ENCODE data around the gene SHISA8. TPM values are rescaled to one million over a fixed set of nuclear protein-coding genes. Genes with fewer than 3 reads are reported as not detected.

Gene SHISA8
- polyA plus RNA-seq, 1 experiment, result not detected

DNA sequence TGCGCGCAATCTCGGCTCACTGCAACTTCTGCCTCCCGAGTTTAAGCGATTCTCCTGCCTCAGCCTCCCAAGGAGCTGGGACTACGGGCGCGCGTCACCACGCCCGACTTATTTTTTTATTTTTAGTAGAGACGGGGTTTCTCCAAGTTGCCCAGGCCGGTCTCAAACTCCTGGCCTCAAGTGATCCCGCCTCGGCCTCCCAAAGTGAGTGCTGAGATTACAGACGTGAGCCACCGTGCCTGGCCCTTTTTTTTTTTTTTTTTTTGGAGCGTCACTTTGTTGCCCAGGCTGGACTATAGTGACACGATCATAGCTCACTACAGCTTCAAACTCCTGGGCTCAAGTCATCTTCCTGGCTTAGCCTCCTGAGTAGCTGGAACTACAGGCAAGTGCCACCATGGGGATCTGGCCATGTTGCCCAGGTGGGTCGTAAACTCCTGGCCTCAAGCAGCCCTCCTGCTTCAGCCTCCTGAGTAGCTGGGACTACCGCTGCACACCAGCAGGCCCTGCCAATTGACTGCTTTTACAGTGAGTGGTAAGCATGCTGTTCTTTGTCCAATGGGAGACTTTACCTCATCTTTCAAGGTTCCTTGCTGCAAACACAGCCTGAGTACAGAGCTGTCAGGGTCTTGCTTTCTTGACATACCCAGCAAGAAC is 32.7 kb upstream of the SHISA8 start:
- Histone ChIP-seq H3K9me3 (ENCODE audit: control insufficient read depth, insufficient read depth, low read length) (no peaks in the 10 kb centered on the region), H3K27me3 (ENCODE audit: control insufficient read depth, insufficient read depth, low read length) (no peaks in the 10 kb centered on the region), H3K27ac (ENCODE audit: low read depth, low read length) (no peak overlapping the region), H3K4me3 (ENCODE audit: low read depth, low read length) (no peak overlapping the region)
- TF ChIP-seq, protein P1, sequence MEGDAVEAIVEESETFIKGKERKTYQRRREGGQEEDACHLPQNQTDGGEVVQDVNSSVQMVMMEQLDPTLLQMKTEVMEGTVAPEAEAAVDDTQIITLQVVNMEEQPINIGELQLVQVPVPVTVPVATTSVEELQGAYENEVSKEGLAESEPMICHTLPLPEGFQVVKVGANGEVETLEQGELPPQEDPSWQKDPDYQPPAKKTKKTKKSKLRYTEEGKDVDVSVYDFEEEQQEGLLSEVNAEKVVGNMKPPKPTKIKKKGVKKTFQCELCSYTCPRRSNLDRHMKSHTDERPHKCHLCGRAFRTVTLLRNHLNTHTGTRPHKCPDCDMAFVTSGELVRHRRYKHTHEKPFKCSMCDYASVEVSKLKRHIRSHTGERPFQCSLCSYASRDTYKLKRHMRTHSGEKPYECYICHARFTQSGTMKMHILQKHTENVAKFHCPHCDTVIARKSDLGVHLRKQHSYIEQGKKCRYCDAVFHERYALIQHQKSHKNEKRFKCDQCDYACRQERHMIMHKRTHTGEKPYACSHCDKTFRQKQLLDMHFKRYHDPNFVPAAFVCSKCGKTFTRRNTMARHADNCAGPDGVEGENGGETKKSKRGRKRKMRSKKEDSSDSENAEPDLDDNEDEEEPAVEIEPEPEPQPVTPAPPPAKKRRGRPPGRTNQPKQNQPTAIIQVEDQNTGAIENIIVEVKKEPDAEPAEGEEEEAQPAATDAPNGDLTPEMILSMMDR (IDR thresholded peaks at IDR 0.05; ENCODE audit: low read depth, low read length), result no peak
- ChIA-PET CTCF (interaction anchor here (0.9 to 9.4 kb wide), 7 partner anchors 11 to 496 kb away, joined by 3 to 281 read pairs (median 4); partner anchors contain the start of gene MEI1), POLR2A (interaction anchor here (0.9 to 1.3 kb wide), 3 partner anchors 10 to 280 kb away, joined by 3 to 5 read pairs (median 3); partner anchors contain the start of gene MEI1)
- no peak for DNase-seq (ENCODE audit: low read depth, low spot score)

DNA sequence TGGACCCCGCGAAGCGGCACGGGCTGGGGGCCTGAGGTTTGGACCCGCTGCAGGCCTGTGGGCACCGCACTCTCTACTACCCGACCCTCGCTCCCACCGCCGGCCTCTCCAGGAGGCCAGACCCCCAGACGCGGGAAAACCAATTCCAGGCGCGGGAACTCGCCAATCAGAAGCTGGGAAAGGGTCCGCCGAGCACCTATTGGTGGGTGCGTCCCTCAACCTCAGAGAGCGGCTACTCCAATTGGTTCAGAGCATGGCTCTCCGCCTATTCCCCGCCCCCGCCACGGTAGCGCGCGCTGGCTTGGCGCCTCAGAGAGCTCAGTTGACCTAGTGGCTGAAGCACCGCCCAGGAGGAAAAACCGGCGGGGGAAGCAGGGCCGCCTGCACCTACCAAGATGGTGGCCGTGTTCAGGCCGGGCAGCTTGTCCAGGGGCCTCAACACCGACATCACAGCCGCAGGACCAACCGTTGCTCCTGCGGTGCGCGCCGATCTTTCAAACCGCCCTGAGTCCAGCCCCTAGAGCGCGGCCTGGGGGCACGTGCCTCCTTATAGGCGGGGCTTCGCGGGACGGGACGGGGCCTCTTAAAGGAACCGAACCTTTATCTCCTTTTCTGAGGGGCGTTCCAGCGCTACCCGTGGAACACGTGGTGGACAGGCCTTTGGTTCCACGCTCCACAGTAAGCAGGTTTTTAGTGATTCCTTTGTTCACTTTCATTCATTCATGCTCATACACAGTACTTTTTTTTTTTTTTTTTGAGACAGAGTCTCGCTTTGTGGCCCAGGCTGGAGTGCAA is 32.0 kb upstream of the SHISA8 start, which contains the start of gene CENPM:
TSS of gene CENPM (minus strand) at position 524 of the 795 bp plus-strand sequence. CDS start at position 448, 76 bp downstream.
- H3K27ac ChIP-seq (ENCODE audit: low read depth, low read length), result no peak within 1 kb of the TSS
- no peaks in the 10 kb centered on the region for H3K9me3 ChIP-seq (ENCODE audit: control insufficient read depth, insufficient read depth, low read length)
- H3K4me3 ChIP-seq (ENCODE audit: low read depth, low read length), result peak within 1 kb of the TSS; percentile 93
- POLR2A ChIA-PET, result interaction anchor here (0.6 to 1.4 kb wide), 8 partner anchors 9 to 497 kb away, joined by 3 to 6 read pairs (median 4); partner anchors contain the start of genes CCDC134, MEI1 and SREBF2
- peak; percentile 79 for DNase-seq (ENCODE audit: low read depth, low spot score)
- CTCF ChIA-PET, result interaction anchor here (0.6 to 9.4 kb wide), 7 partner anchors 10 to 497 kb away, joined by 3 to 281 read pairs (median 4); partner anchors contain the start of gene MEI1
- no peaks in the 10 kb centered on the region for H3K27me3 ChIP-seq (ENCODE audit: control insufficient read depth, insufficient read depth, low read length)
- TF ChIP-seq, protein P1 (IDR thresholded peaks at IDR 0.05; ENCODE audit: low read depth, low read length), result no peak

DNA sequence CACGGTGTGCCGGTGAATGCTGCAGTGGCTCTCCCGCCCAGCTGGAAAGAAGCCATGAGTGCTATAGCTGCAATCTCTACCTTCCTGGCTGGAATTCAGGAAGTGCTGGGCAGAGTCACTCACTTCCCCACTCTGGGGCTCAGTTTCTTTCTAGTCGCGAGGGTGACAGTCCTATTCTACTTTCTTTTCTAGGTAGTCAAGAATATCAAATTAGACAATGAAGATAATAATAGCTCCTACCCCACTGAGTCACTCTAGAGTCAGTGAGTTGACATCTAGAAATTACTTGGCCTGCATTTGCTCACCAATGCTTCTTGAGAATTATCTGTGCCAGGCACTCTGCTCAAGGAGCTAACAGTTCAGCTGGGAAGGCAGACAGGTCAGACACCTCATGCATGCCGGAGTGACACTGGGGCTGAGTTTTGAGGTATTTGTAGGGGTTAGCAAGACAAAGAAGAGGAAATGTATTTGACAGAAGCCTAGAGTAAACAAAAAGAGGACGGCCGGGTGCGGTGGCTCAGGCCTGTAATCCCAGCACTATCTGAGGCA is 28.9 kb upstream of the SHISA8 start:
- CTCF ChIA-PET, result interaction anchor here (0.6 to 9.4 kb wide), 5 partner anchors 18 to 277 kb away, joined by 3 to 281 read pairs (median 4); partner anchors contain the start of gene MEI1
- H3K27ac ChIP-seq (ENCODE audit: low read depth, low read length), result no peak overlapping the region

DNA sequence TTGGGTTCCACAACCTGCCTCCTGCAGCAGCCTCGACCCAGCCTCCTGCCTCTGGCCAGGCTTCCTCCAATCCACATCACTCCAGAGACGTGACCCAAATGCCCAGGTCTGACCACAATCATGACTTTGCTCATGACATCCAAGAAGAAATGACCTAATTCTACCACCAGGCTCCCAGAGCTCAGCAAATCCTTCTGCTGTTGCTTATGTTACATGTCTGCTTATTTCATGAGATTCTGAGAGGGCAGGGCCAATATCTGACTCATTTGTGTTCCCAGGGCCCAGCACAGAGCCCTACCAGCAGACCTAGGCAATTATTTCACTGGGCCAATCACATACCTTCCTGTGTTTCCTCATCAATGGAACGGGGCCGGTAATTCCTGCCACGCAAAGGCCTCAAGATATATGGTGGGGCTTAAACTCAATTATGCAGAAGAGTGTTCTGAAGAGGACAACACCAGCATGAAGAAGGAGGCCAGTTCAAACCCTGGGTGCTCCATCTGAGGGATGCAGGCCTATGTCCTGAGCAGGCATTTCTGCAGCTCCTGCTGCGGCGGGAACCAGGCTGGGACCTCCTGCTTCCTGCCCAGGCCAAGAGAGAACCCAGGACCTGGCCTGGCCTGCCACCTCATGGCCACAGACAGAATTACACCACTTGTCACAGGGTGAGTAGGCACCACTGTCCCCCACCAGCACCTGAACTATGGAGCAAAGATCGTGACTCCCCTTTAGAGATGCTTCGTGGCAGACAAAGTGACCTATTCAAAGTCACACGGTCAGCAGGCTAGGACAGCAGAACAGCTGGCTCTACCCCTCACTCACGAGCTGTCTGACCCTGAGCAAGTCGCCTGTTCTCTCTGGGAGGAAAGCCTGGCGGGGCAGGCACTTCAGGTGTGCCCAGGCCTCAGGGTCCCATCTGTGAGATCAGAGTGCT is 26.2 kb upstream of the SHISA8 start:
- CTCF ChIA-PET, result interaction anchor here (0.6 to 9.4 kb wide), 30 partner anchors 10 to 278 kb away, joined by 3 to 281 read pairs (median 4); partner anchors contain the start of genes CCDC134, MEI1, SMIM45 and TNFRSF13C

More for the DNA sequence above, 28.9 kb upstream of the SHISA8 start:
- Histone ChIP-seq H3K27me3 (ENCODE audit: control insufficient read depth, insufficient read depth, low read length) (no peaks in the 10 kb centered on the region), H3K4me3 (ENCODE audit: low read depth, low read length) (no peak overlapping the region), H3K9me3 (ENCODE audit: control insufficient read depth, insufficient read depth, low read length) (no peaks in the 10 kb centered on the region; the same call in 1 of the 2 replicates)
- no peak for DNase-seq (ENCODE audit: low read depth, low spot score)
- TF ChIP-seq, protein P1 (IDR thresholded peaks at IDR 0.05; ENCODE audit: low read depth, low read length), result no peak
- POLR2A ChIA-PET, result interaction anchor here (1.4 kb wide), 1 partner anchor 15 kb away, joined by 3 read pairs; no protein-coding TSS in a partner anchor

More for the DNA sequence above, 26.2 kb upstream of the SHISA8 start:
- no peaks in the 10 kb centered on the region for H3K27me3 ChIP-seq (ENCODE audit: control insufficient read depth, insufficient read depth, low read length)
- DNase-seq (ENCODE audit: low read depth, low spot score), result peak; percentile 64
- TF ChIP-seq, protein P1 (IDR thresholded peaks at IDR 0.05; ENCODE audit: low read depth, low read length), result peak; percentile 89
- H3K9me3 ChIP-seq (ENCODE audit: control insufficient read depth, insufficient read depth, low read length), result no peaks in the 10 kb centered on the region; the same call in 1 of the 2 replicates
- POLR2A ChIA-PET, result interaction anchor here (0.5 to 1.6 kb wide), 4 partner anchors 21 to 252 kb away, joined by 3 to 6 read pairs (median 3); partner anchors contain the start of gene SNU13
- H3K4me3 ChIP-seq (ENCODE audit: low read depth, low read length), result no peak overlapping the region
- H3K27ac ChIP-seq (ENCODE audit: low read depth, low read length), result peak overlapping the region; percentile 88
